ENCODE data around the gene AP1G1. TPM values are rescaled to one million over a fixed set of nuclear protein-coding genes. Genes with fewer than 3 reads are reported as not detected.

Gene AP1G1
- polyA plus RNA-seq, 3 donors = 6.7 to 43.8 (median 10.7) TPM

DNA sequence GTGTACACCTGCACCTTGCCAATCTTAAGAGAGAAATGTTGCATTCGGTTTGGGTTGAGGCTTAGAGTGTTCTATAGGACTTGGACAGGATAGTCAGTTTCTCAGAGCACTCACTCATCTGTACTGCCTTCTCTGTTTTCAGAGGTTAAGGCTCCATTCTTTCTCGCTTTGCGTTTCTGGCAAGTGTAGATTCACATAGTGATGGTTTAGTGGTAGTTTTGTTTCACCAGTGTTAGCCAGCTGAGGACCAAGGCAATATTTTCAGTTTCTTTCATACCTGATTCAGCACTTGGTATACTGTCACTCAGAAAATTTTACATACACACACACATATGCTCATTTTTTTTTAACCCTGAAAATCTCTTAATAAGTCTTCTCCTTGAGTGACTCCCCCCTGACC lies 38.5 kb upstream of the AP1G1 start:
- H3K27ac ChIP-seq (ENCODE audit: low read depth in 1 of 2, low read length in 2 of 2) = peak overlapping the region in 1 of 2 donors; percentile 96
- peak overlapping the region; percentile 96 for H3K9ac ChIP-seq (ENCODE audit: insufficient read depth, low read length, poor library complexity, severe bottlenecking)
- H2AFZ ChIP-seq (ENCODE audit: insufficient read depth, low read depth, low read length, poor library complexity, severe bottlenecking) = no peak overlapping the region
- Mint-ChIP-seq H3K9me3 (no peaks in the 10 kb centered on the region), H3K27me3 (ENCODE audit: low read depth in 3 of 3) (peaks cover 0 to 2% (median 0%) of the 10 kb centered on the region in 3 donors), H3K36me3 (peaks cover 41 to 47% of the 10 kb centered on the region in 2 donors), H3K4me3 (peak overlapping the region; percentile 90 to 93), H3K27ac (peak overlapping the region in 4 of 7 donors; percentile 70 to 97 (median 96)), H3K4me1 (peaks cover 20% of the 10 kb centered on the region)
- TF ChIP-seq, protein P1, sequence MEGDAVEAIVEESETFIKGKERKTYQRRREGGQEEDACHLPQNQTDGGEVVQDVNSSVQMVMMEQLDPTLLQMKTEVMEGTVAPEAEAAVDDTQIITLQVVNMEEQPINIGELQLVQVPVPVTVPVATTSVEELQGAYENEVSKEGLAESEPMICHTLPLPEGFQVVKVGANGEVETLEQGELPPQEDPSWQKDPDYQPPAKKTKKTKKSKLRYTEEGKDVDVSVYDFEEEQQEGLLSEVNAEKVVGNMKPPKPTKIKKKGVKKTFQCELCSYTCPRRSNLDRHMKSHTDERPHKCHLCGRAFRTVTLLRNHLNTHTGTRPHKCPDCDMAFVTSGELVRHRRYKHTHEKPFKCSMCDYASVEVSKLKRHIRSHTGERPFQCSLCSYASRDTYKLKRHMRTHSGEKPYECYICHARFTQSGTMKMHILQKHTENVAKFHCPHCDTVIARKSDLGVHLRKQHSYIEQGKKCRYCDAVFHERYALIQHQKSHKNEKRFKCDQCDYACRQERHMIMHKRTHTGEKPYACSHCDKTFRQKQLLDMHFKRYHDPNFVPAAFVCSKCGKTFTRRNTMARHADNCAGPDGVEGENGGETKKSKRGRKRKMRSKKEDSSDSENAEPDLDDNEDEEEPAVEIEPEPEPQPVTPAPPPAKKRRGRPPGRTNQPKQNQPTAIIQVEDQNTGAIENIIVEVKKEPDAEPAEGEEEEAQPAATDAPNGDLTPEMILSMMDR (IDR thresholded peaks at IDR 0.05) = no peak
- no peaks in the 10 kb centered on the region for H3K9me3 ChIP-seq (replicated peaks in 1 of 2; ENCODE audit: control insufficient read depth in 1 of 2, insufficient read depth in 1 of 2, low read length in 2 of 2)
- peaks cover 42 to 46% of the 10 kb centered on the region in 2 donors for H3K36me3 ChIP-seq (replicated peaks in 1 of 2; ENCODE audit: control insufficient read depth in 1 of 2, insufficient read depth in 2 of 2, low read length in 2 of 2)
- peak overlapping the region; percentile 99 for H3K4me2 ChIP-seq (replicated peaks; ENCODE audit: extremely low read depth, low read length, poor library complexity, severe bottlenecking)
- peaks cover 13 to 21% of the 10 kb centered on the region in 2 donors for H3K4me1 ChIP-seq (ENCODE audit: control insufficient read depth in 1 of 2, insufficient read depth in 2 of 2, low read length in 2 of 2)
- peaks cover 12% of the 10 kb centered on the region for H4K20me1 ChIP-seq (ENCODE audit: insufficient read depth, low read length)
- DNase-seq = no peak
- WGBS (ENCODE audit: insufficient coverage) = no CpG with 5 or more reads among the region's 3 CpGs
- intact Hi-C loops (cut with micrococcal nuclease) = loop anchor here (5.0 kb wide), 4 partner anchors 35 to 120 kb away; partner anchors contain the start of genes IST1 (in 1 of the 2) and ZNF821 (in 1 of the 2)
- H3K4me3 ChIP-seq (replicated peaks in 1 of 3; ENCODE audit: low read depth in 2 of 3, low read length in 3 of 3) = peak overlapping the region in 1 of 3 experiments; percentile 98
- no peaks in the 10 kb centered on the region for H3K27me3 ChIP-seq (ENCODE audit: control insufficient read depth in 2 of 2, insufficient read depth in 2 of 2, low read length in 2 of 2)
- H3K79me2 ChIP-seq (ENCODE audit: insufficient read depth, low read length) = peaks cover 33% of the 10 kb centered on the region

DNA sequence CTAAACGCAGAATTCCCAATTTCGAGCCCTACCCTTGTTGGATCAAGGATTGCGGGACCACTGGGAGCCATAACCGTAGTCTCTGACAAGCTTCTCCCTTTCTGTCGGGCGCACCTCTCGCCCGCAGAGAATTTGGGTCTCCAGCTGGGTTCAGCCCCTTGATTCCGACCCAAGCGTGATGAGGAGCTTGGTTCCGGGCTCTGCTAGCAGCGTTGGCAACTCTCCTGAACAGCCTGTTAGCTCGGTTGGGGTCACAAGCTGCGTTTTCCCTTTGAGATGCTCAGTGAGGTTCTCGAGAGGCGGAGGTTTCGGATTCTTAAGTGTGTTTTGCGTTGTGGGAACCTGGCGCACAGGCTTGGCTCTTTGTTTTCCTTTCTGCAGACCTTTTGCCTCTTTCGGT lies 37.8 kb upstream of the AP1G1 start:
- intact Hi-C loops (cut with micrococcal nuclease) = loop anchor here (5.0 kb wide), 4 partner anchors 36 to 119 kb away; partner anchors contain the start of genes IST1 (in 1 of the 2) and ZNF821 (in 1 of the 2)
- H3K4me3 ChIP-seq (replicated peaks in 1 of 3; ENCODE audit: low read depth in 2 of 3, low read length in 3 of 3) = peak overlapping the region; percentile 74 to 98 (median 90)
- H3K27ac Mint-ChIP-seq = peak overlapping the region; percentile 82 to 98 (median 97)
- peaks cover 34 to 41% of the 10 kb centered on the region in 2 donors for H3K36me3 Mint-ChIP-seq
- peak overlapping the region; percentile 44 to 96 for H3K27ac ChIP-seq (ENCODE audit: low read depth in 1 of 2, low read length in 2 of 2)
- H3K4me1 Mint-ChIP-seq = peaks cover 20% of the 10 kb centered on the region
- peak overlapping the region; percentile 90 to 93 for H3K4me3 Mint-ChIP-seq
- no peaks in the 10 kb centered on the region for H3K27me3 ChIP-seq (ENCODE audit: control insufficient read depth in 2 of 2, insufficient read depth in 2 of 2, low read length in 2 of 2)
- H3K79me2 ChIP-seq (ENCODE audit: insufficient read depth, low read length) = peaks cover 33% of the 10 kb centered on the region
- peak in 1 of 3 donors; percentile 14 for DNase-seq
- H3K4me1 ChIP-seq (ENCODE audit: control insufficient read depth in 1 of 2, insufficient read depth in 2 of 2, low read length in 2 of 2) = peaks cover 13 to 21% of the 10 kb centered on the region in 2 donors
- peak overlapping the region; percentile 99 for H3K4me2 ChIP-seq (replicated peaks; ENCODE audit: extremely low read depth, low read length, poor library complexity, severe bottlenecking)
- under 1% methylated on average over 20 of the region's 20 CpGs for WGBS (ENCODE audit: insufficient coverage)
- H3K9ac ChIP-seq (ENCODE audit: insufficient read depth, low read length, poor library complexity, severe bottlenecking) = peak overlapping the region; percentile 96
- peak overlapping the region; percentile 89 for H2AFZ ChIP-seq (ENCODE audit: insufficient read depth, low read depth, low read length, poor library complexity, severe bottlenecking)
- no peaks in the 10 kb centered on the region for H3K9me3 ChIP-seq (replicated peaks in 1 of 2; ENCODE audit: control insufficient read depth in 1 of 2, insufficient read depth in 1 of 2, low read length in 2 of 2)
- TF ChIP-seq, protein P1 (IDR thresholded peaks at IDR 0.05) = no peak
- peaks cover 0 to 2% (median 0%) of the 10 kb centered on the region in 3 donors for H3K27me3 Mint-ChIP-seq (ENCODE audit: low read depth in 3 of 3)
- no peaks in the 10 kb centered on the region for H3K9me3 Mint-ChIP-seq
- peaks cover 36 to 39% of the 10 kb centered on the region in 2 donors for H3K36me3 ChIP-seq (replicated peaks in 1 of 2; ENCODE audit: control insufficient read depth in 1 of 2, insufficient read depth in 2 of 2, low read length in 2 of 2)
- H4K20me1 ChIP-seq (ENCODE audit: insufficient read depth, low read length) = peaks cover 6% of the 10 kb centered on the region
